ENCODE results near the gene DYRK3.

GRCh38 chr1:206682111-206682510 is 46.8 kb downstream of the DYRK3 start:
- TF ChIP-seq JUN (IDR thresholded peaks at IDR 0.05; ENCODE audit: low read depth, low read length) (no peak), GABPA (IDR thresholded peaks at IDR 0.05; ENCODE audit: borderline replicate concordance, insufficient read depth, low read length) (no peak), CTCF (IDR thresholded peaks at IDR 0.05; ENCODE audit: control extremely low read depth in 1 of 3, insufficient read depth in 1 of 3, low read depth in 1 of 3, low read length in 3 of 3) (no peak), MAFK (IDR thresholded peaks at IDR 0.05; ENCODE audit: low read depth, low read length) (no peak), EZH2 (IDR thresholded peaks at IDR 0.05; ENCODE audit: low read depth, low read length, severe bottlenecking) (no peak), EP300 (IDR thresholded peaks at IDR 0.05; ENCODE audit: borderline replicate concordance in 1 of 2, low read depth in 2 of 2, low read length in 2 of 2) (no peak), ATF3 (IDR thresholded peaks at IDR 0.05; ENCODE audit: insufficient read depth, low read depth, low read length) (no peak), BCL11A (IDR thresholded peaks at IDR 0.05; ENCODE audit: low read depth in 2 of 2, low read length in 2 of 2) (no peak), YY1 (IDR thresholded peaks at IDR 0.05; ENCODE audit: low read depth, low read length) (no peak), NANOG (IDR thresholded peaks at IDR 0.05; ENCODE audit: insufficient read depth, low read depth, low read length, poor library complexity, severe bottlenecking) (no peak), TAF1 (IDR thresholded peaks at IDR 0.05; ENCODE audit: low read depth, low read length) (no peak), TEAD4 (IDR thresholded peaks at IDR 0.05; ENCODE audit: low read depth, low read length) (no peak)

Data from H1 (cell line).